ENCODE data around the gene MYO16.

- TF ChIP-seq ZNF426 (tag by site-specific recombination; IDR thresholded peaks at IDR 0.05) (no peak), CTCF (tag by site-specific recombination; IDR thresholded peaks at IDR 0.05) (no peak), REPIN1 (tag by site-specific recombination; IDR thresholded peaks at IDR 0.05; ENCODE audit: low read depth) (no peak), ZNF776 (tag by site-specific recombination; IDR thresholded peaks at IDR 0.05; ENCODE audit: borderline replicate concordance) (no peak), ZNF335 (tag by site-specific recombination; conservative IDR thresholded peaks at IDR 0.05) (no peak), SP3 (tag by site-specific recombination; IDR thresholded peaks at IDR 0.05) (no peak), ZNF513 (tag by site-specific recombination; IDR thresholded peaks at IDR 0.05) (no peak), ZNF148 (tag by site-specific recombination; IDR thresholded peaks at IDR 0.05; ENCODE audit: borderline replicate concordance) (no peak), ZNF768 (tag by site-specific recombination; IDR thresholded peaks at IDR 0.05) (no peak), ZNF24 (tag by site-specific recombination; IDR thresholded peaks at IDR 0.05) (no peak), ZXDB (tag by site-specific recombination; IDR thresholded peaks at IDR 0.05) (no peak), ZNF585B (tag by site-specific recombination; IDR thresholded peaks at IDR 0.05) (no peak), TCF7L2 (IDR thresholded peaks at IDR 0.05; ENCODE audit: borderline replicate concordance, low read depth, low read length) (no peak)
These were observed 562.9 kb downstream of the MYO16 start for GRCh38 chr13:109192306-109192705.

Data from HEK293 (cell line).